AG04450 (cell line): ENCODE measurements around the gene TMEM178A. TPM values are rescaled to one million over a fixed set of nuclear protein-coding genes. Genes with fewer than 3 reads are reported as not detected.

Experiments
- CTCF ChIA-PET: fragments of 300-600, 350-600 bp; formaldehyde crosslinking; extraction: SDS; loops from one replicate; lab custom pipeline; 2022; ENCODE audit warnings: antibody characterized with exemption, inconsistent platforms; lab: Charles Lee
- POLR2A ChIA-PET: fragments of 350-600 bp; formaldehyde crosslinking; extraction: SDS; loops from one replicate; lab custom pipeline; 2021; ENCODE audit warnings: antibody characterized with exemption, inconsistent platforms; lab: Yijun Ruan, JAX
- DNase-seq: peaks from one replicate; pipeline ENCODE4 v3.0.0-alpha.2; 2011; ENCODE audit warnings: low read depth, low spot score
- H3K27ac ChIP-seq: one replicate; pipeline ENCODE4 v1.5.1; 2012; ENCODE audit warnings: low read depth, low read length, control low read depth
- H3K27me3 ChIP-seq: one replicate; pipeline ENCODE4 v1.6.0; 2012; ENCODE audit warnings: low read length; ENCODE audit not compliant: control insufficient read depth, insufficient read depth
- H3K4me3 ChIP-seq: 2 replicates; pipeline ENCODE4 v1.5.1; 2011; ENCODE audit warnings: mild to moderate bottlenecking, low read depth, low read length, control low read depth
- H3K9me3 ChIP-seq: 2 replicates; pipeline ENCODE4 v1.5.1; 2012; ENCODE audit warnings: low read length; ENCODE audit not compliant: control insufficient read depth, insufficient read depth
- CTCF ChIP-seq: IDR thresholded peaks from 2 replicates; pipeline ENCODE4 v1.5.1; 2011; ENCODE audit warnings: low read depth, low read length, control low read depth, inconsistent platforms
- polyA plus RNA-seq: library from polyadenylated mRNA; depleted of rRNA; stranded (reverse); fragments of >200 nt; gene quantifications from 2 replicates; pipeline ENCODE4 v1.2.3, GENCODE V29; 2011

Gene TMEM178A
- polyA plus RNA-seq, 1 experiment: 1.1 TPM

DNA sequence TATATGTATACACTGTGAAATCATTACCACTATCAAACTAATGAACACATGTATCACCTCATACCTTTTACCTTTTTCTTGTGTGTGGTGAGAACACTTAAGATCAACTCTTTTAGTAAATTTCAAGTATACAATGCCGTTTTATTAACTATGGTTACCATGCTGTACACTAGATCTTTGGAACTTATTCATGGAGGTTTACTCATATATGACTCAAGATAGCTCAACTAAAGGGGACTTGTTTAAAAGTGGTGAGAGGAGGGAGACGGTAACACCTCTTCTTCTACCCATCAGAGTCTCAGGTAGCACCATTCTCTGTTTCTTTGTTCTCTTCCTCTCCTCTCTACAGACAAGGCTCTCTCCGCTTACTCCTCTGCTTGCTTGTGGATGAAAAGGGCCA, 36.1 kb upstream of the TMEM178A start:
- ChIA-PET POLR2A (no interaction called here), CTCF (interaction anchor here (1.8 kb wide), 1 partner anchor 67 kb away, joined by 4 read pairs; no protein-coding TSS in a partner anchor)
- Histone ChIP-seq H3K27me3 (no peaks in the 10 kb centered on the region), H3K4me3 (no peak overlapping the region), H3K9me3 (peaks cover 2% of the 10 kb centered on the region; the same call in 1 of the 2 replicates), H3K27ac (no peak overlapping the region)
- no peak for DNase-seq
- TF ChIP-seq CTCF: no peak

DNA sequence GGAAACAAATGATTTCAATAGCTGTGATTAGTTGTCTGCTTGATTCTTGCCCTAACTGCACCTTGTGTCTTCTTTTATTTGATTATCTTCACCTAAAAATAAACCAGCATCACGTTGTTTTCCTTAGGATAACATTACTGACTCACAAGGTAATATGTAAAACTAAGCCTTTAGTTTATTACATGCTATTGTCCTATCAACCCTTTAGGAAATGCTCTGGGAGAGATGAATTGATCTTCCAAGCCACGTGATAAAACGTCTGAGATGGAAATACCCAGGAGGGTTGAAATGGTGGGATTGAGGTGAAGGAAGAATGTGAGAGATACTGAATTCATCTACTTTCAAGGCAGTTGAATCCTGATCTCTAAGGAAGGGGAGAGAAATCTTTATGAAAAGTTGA, 34.5 kb upstream of the TMEM178A start:
- peaks cover 2% of the 10 kb centered on the region; the same call in 1 of the 2 replicates for H3K9me3 ChIP-seq
- CTCF ChIA-PET: interaction anchor here (0.9 to 1.8 kb wide), 2 partner anchors 37 to 66 kb away, joined by 3 to 4 read pairs; no protein-coding TSS in a partner anchor
- TF ChIP-seq CTCF: no peak
- H3K27me3 ChIP-seq: no peaks in the 10 kb centered on the region
- H3K4me3 ChIP-seq: no peak overlapping the region
- H3K27ac ChIP-seq: no peak overlapping the region
- POLR2A ChIA-PET: no interaction called here
- DNase-seq: no peak

GRCh38 chr2:39631718-39632117, 34.0 kb upstream of the TMEM178A start:
- POLR2A ChIA-PET: no interaction called here
- CTCF ChIA-PET: no interaction called here
- H3K9me3 ChIP-seq: peaks cover 2% of the 10 kb centered on the region; the same call in 1 of the 2 replicates
- TF ChIP-seq CTCF: no peak
- H3K27me3 ChIP-seq: no peaks in the 10 kb centered on the region
- H3K27ac ChIP-seq: peak overlapping the region; percentile 43
- no peak overlapping the region for H3K4me3 ChIP-seq
- peak; percentile 68 for DNase-seq

DNA sequence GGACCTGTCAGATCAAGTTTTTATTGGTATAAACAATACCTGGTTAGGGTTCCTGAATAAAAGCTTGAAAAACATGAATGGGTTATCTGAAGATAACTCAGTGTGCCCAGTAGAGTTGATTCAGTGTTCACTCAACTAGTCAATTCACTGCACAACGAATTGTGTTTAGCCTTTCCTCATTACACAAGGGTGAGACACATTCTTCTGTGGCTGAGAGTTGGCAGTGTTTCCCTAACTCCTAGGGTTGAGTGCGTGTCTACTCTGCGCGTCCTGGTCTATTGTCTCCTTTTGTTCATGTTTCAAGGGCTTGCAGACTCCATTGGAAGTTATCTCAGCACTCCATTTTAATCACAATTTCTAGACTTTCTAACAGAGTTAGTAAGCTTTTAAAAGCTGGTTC, 32.8 kb upstream of the TMEM178A start:
- Histone ChIP-seq H3K4me3 (no peak overlapping the region), H3K27ac (no peak overlapping the region), H3K27me3 (no peaks in the 10 kb centered on the region), H3K9me3 (peaks cover 2% of the 10 kb centered on the region; the same call in 1 of the 2 replicates)
- TF ChIP-seq CTCF: no peak
- DNase-seq: no peak
- POLR2A ChIA-PET: no interaction called here
- CTCF ChIA-PET: no interaction called here

DNA sequence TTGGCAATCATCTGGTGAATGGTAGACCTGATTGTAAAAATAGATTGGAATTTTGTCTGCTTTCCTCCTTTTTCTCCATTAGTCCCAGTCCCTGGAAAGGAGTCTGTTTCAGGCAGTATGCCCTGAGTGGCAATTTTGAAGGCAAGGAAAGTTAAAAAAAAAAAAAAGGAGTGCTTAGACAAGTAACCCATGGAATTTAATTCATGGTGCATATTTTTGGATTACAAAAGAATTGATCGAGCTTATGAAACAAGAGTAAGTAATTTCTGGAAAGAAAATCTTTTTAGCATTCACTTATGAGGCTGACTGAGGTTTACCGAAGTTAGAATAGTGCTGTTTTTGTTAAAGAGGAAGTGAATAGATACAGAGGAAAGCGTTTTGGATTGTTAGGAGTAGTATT, 29.4 kb upstream of the TMEM178A start:
- POLR2A ChIA-PET: interaction anchor here (0.7 kb wide), 1 partner anchor 13 kb away, joined by 4 read pairs; no protein-coding TSS in a partner anchor
- H3K9me3 ChIP-seq: no peaks in the 10 kb centered on the region
- no peak for DNase-seq
- no peak overlapping the region for H3K4me3 ChIP-seq
- TF ChIP-seq CTCF: no peak
- H3K27me3 ChIP-seq: no peaks in the 10 kb centered on the region
- no peak overlapping the region for H3K27ac ChIP-seq
- CTCF ChIA-PET: no interaction called here
